ENCODE measurements around the gene ASL.
"Not testable (repeated sequence)": the region's sequence is repeated elsewhere in the genome, so short reads cannot be mapped to it uniquely, and the experiment has no call there.

Gene ASL

DNA sequence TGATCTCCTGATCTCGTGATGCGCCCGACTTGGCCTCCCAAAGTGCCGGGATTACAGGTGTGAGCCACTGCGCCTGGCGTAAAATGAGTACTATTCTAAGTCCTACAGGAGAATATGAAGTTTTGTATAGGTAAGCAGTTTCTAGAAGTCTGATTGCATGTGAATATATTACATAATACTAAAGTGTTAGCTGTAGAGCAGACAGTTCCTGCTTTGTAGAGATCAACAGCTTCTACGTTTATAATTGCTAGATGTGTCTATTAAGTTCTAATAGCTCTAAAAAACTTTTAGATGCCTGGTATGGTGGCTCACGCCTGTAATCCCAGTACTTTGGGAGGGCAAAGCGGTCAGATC is 47.5 kb downstream of the ASL start:
- Histone ChIP-seq H2BK5ac (ENCODE audit: low read depth, low read length, poor library complexity) (no peak overlapping the region), H3K27ac (ENCODE audit: low read depth, low read length) (no peak overlapping the region), H2AFZ (ENCODE audit: insufficient read depth, low read length, poor library complexity) (no peak overlapping the region), H3K9ac (ENCODE audit: low read length) (no peak overlapping the region), H3K9me3 (ENCODE audit: insufficient read depth, low read depth, low read length) (no peaks in the 10 kb centered on the region), H3K18ac (ENCODE audit: low read length) (no peak overlapping the region), H4K91ac (ENCODE audit: low read depth, low read length) (no peak overlapping the region), H2BK12ac (ENCODE audit: low read length) (no peak overlapping the region), H3K36me3 (ENCODE audit: control insufficient read depth in 1 of 2, insufficient read depth in 2 of 2, low read length in 2 of 2) (no peaks in the 10 kb centered on the region), H3K14ac (ENCODE audit: low read length) (no peak overlapping the region), H3K79me2 (ENCODE audit: control insufficient read depth, insufficient read depth, low read length, poor library complexity) (no peaks in the 10 kb centered on the region), H3K4me2 (ENCODE audit: low read length) (no peak overlapping the region), H4K8ac (ENCODE audit: low read depth, low read length) (no peak overlapping the region), H3K4me1 (ENCODE audit: control insufficient read depth in 1 of 2, insufficient read depth in 2 of 2, low read length in 2 of 2) (no peaks in the 10 kb centered on the region), H3K23ac (ENCODE audit: low read length) (no peak overlapping the region), H3K4ac (ENCODE audit: low read depth, low read length) (no peak overlapping the region), H3K27me3 (ENCODE audit: insufficient read depth, low read length) (no peaks in the 10 kb centered on the region), H4K12ac (ENCODE audit: low read depth, low read length) (no peak overlapping the region), H2AK5ac (ENCODE audit: low read length) (no peak overlapping the region), H3K79me1 (ENCODE audit: low read length) (no peaks in the 10 kb centered on the region), H3K4me3 (ENCODE audit: low read depth, low read length) (no peak overlapping the region), H2BK120ac (ENCODE audit: insufficient read depth, low read length, poor library complexity) (no peak overlapping the region)
- no peak for DNase-seq
- no CpG with 5 or more reads among the region's 9 CpGs for WGBS (ENCODE audit: extremely low coverage, insufficient coverage, insufficient read length)

DNA sequence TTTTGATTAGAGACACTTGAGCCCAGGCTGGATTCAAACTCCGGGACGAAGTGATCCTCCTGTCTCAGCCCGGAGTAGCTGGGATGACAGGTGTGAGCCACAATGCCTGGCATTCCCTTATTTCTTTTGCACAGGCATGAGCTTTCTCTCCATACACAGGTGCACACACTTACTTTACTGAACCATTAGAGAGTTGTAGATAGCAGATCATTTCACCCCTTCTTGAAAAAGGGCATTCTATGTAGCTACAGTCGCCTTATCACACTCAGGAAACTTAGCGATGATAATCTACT is 48.9 kb downstream of the ASL start:
- H3K27me3 ChIP-seq (ENCODE audit: insufficient read depth, low read length) = not testable (repeated sequence)
- no CpG with 5 or more reads among the region's 5 CpGs for WGBS (ENCODE audit: extremely low coverage, insufficient coverage, insufficient read length)

DNA sequence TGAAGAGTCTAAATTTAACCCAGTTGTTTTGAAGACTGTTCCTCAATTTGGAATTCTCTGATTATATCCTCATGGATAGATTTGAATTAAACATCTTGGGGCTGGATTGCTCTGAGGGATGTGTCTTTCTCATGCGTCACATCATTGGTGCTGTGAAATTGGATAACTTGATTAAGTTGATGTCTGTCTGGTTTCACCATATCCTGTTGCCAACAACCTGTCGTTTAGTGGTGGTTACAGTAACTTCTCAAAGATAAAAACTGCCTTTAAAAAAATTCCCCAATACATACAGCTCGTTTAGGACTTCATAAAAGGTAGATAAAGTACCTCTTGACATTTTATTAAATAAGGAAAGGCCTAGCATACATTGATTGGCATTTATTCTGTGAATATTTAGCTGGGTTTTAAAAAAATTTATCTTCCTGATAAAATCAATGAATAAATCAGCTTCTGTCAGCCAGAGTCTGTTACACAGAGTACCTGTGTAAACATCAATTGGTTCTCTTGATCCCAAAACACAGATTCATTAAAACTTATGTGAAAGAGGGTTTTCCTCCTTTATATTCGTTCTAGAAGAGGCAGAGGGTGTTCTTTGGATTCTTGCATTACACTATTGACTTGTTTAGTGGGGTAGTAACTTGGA is 49.6 kb downstream of the ASL start:
- H3K9me3 ChIP-seq (ENCODE audit: insufficient read depth, low read depth, low read length) = no peaks in the 10 kb centered on the region
- H3K36me3 ChIP-seq (ENCODE audit: control insufficient read depth in 1 of 2, insufficient read depth in 2 of 2, low read length in 2 of 2) = no peaks in the 10 kb centered on the region
- no CpG with 5 or more reads among the region's 4 CpGs for WGBS (ENCODE audit: extremely low coverage, insufficient coverage, insufficient read length)
- no peak overlapping the region for H4K91ac ChIP-seq (ENCODE audit: low read depth, low read length)
- no peak overlapping the region for H2BK12ac ChIP-seq (ENCODE audit: low read length)
- no peak overlapping the region for H4K12ac ChIP-seq (ENCODE audit: low read depth, low read length)
- no peak overlapping the region for H2AFZ ChIP-seq (ENCODE audit: insufficient read depth, low read length, poor library complexity)
- no peak overlapping the region for H2BK5ac ChIP-seq (ENCODE audit: low read depth, low read length, poor library complexity)
- no peak overlapping the region for H2AK5ac ChIP-seq (ENCODE audit: low read length)
- H3K27me3 ChIP-seq (ENCODE audit: insufficient read depth, low read length) = no peaks in the 10 kb centered on the region
- no peak overlapping the region for H3K27ac ChIP-seq (ENCODE audit: low read depth, low read length)
- no peak overlapping the region for H3K14ac ChIP-seq (ENCODE audit: low read length)
- no peak overlapping the region for H3K9ac ChIP-seq (ENCODE audit: low read length)
- no peaks in the 10 kb centered on the region for H3K79me2 ChIP-seq (ENCODE audit: control insufficient read depth, insufficient read depth, low read length, poor library complexity)
- H3K23ac ChIP-seq (ENCODE audit: low read length) = no peak overlapping the region
- no peak for DNase-seq
- no peak overlapping the region for H4K8ac ChIP-seq (ENCODE audit: low read depth, low read length)
- no peak overlapping the region for H3K4me3 ChIP-seq (ENCODE audit: low read depth, low read length)
- H3K4ac ChIP-seq (ENCODE audit: low read depth, low read length) = no peak overlapping the region
- H3K4me2 ChIP-seq (ENCODE audit: low read length) = no peak overlapping the region
- H3K18ac ChIP-seq (ENCODE audit: low read length) = no peak overlapping the region
- H3K79me1 ChIP-seq (ENCODE audit: low read length) = no peaks in the 10 kb centered on the region
- H3K4me1 ChIP-seq (ENCODE audit: control insufficient read depth in 1 of 2, insufficient read depth in 2 of 2, low read length in 2 of 2) = no peaks in the 10 kb centered on the region
- no peak overlapping the region for H2BK120ac ChIP-seq (ENCODE audit: insufficient read depth, low read length, poor library complexity)

More for the DNA sequence above, 48.9 kb downstream of the ASL start:
- not testable (repeated sequence) for H3K4me3 ChIP-seq (ENCODE audit: low read depth, low read length); H3K4me1 ChIP-seq (ENCODE audit: control insufficient read depth in 1 of 2, insufficient read depth in 2 of 2, low read length in 2 of 2); H2AK5ac ChIP-seq (ENCODE audit: low read length); H3K23ac ChIP-seq (ENCODE audit: low read length); H3K4ac ChIP-seq (ENCODE audit: low read depth, low read length); H3K36me3 ChIP-seq (ENCODE audit: control insufficient read depth in 1 of 2, insufficient read depth in 2 of 2, low read length in 2 of 2); H2AFZ ChIP-seq (ENCODE audit: insufficient read depth, low read length, poor library complexity); H4K91ac ChIP-seq (ENCODE audit: low read depth, low read length); H3K27ac ChIP-seq (ENCODE audit: low read depth, low read length); H4K12ac ChIP-seq (ENCODE audit: low read depth, low read length); H2BK120ac ChIP-seq (ENCODE audit: insufficient read depth, low read length, poor library complexity); H3K79me1 ChIP-seq (ENCODE audit: low read length); H4K8ac ChIP-seq (ENCODE audit: low read depth, low read length); H2BK5ac ChIP-seq (ENCODE audit: low read depth, low read length, poor library complexity); H3K18ac ChIP-seq (ENCODE audit: low read length); H2BK12ac ChIP-seq (ENCODE audit: low read length); H3K4me2 ChIP-seq (ENCODE audit: low read length); H3K9me3 ChIP-seq (ENCODE audit: insufficient read depth, low read depth, low read length); H3K79me2 ChIP-seq (ENCODE audit: control insufficient read depth, insufficient read depth, low read length, poor library complexity); H3K14ac ChIP-seq (ENCODE audit: low read length); H3K9ac ChIP-seq (ENCODE audit: low read length)
- DNase-seq = peak in 1 of 2 donors; percentile 40

DNA sequence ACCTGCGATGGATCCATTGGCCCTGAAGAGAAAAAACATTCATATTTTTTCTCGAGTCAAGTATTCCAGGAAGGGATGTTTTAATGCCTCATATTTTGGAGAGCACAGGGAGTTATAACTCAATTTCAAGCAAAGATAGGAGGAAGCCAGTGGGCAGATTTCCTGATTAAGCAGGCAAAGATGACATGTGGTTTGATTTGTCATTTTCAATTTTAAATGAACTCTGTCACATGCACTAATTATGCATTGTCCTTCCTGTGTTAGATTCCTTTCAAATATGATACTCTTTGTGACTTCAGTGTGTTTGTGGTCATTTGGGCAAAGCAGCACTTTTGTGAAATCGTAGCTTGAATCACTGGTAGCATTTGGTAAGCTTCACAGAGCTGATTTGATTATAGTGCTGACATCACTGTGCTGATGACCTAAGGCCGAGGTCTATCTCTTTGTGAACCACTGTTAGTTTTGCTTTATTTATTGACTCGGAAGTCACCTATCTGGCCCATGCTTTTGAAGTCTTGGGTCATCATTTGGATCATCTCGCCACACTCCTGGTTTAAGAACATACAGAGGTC is 50.2 kb downstream of the ASL start:
- H4K91ac ChIP-seq (ENCODE audit: low read depth, low read length); H3K18ac ChIP-seq (ENCODE audit: low read length); H3K23ac ChIP-seq (ENCODE audit: low read length); H2AK5ac ChIP-seq (ENCODE audit: low read length); H4K8ac ChIP-seq (ENCODE audit: low read depth, low read length); H3K27me3 ChIP-seq (ENCODE audit: insufficient read depth, low read length); H2BK5ac ChIP-seq (ENCODE audit: low read depth, low read length, poor library complexity); H3K9me3 ChIP-seq (ENCODE audit: insufficient read depth, low read depth, low read length); H3K27ac ChIP-seq (ENCODE audit: low read depth, low read length); H3K4ac ChIP-seq (ENCODE audit: low read depth, low read length); H3K4me3 ChIP-seq (ENCODE audit: low read depth, low read length); H4K12ac ChIP-seq (ENCODE audit: low read depth, low read length); H3K14ac ChIP-seq (ENCODE audit: low read length); H2AFZ ChIP-seq (ENCODE audit: insufficient read depth, low read length, poor library complexity); H3K79me2 ChIP-seq (ENCODE audit: control insufficient read depth, insufficient read depth, low read length, poor library complexity); DNase-seq; H3K4me2 ChIP-seq (ENCODE audit: low read length); H2BK12ac ChIP-seq (ENCODE audit: low read length); H3K9ac ChIP-seq (ENCODE audit: low read length); H3K4me1 ChIP-seq (ENCODE audit: control insufficient read depth in 1 of 2, insufficient read depth in 2 of 2, low read length in 2 of 2); H2BK120ac ChIP-seq (ENCODE audit: insufficient read depth, low read length, poor library complexity); H3K36me3 ChIP-seq (ENCODE audit: control insufficient read depth in 1 of 2, insufficient read depth in 2 of 2, low read length in 2 of 2); H3K79me1 ChIP-seq (ENCODE audit: low read length): not testable (repeated sequence)
- no CpG with 5 or more reads among the region's 6 CpGs for WGBS (ENCODE audit: extremely low coverage, insufficient coverage, insufficient read length)
